Ovary (tissue), 3 donors: ENCODE data around the gene INSIG2.

Source experiments
- POLR2A ChIP-seq: fragments of 450-650 bp; IDR thresholded peaks from one replicate; pipeline ENCODE4 v1.6.1; 2017; ENCODE audit warnings: antibody characterized with exemption, mild to moderate bottlenecking, moderate library complexity
- TF ChIP-seq, protein P1 (sequence below), 3 donors: fragments of 450-650 bp in 2 of 3; fragments of 200-600 bp in 1 of 3; IDR thresholded peaks; one replicate each; pipeline versions ENCODE4 v1.5.1 to v1.8.0; 2016 to 2022; ENCODE audit warnings: antibody characterized with exemption in 3 of 3, mild to moderate bottlenecking in 1 of 3
- donor health status: DM: no; HTN: no; CAD: no.

DNA sequence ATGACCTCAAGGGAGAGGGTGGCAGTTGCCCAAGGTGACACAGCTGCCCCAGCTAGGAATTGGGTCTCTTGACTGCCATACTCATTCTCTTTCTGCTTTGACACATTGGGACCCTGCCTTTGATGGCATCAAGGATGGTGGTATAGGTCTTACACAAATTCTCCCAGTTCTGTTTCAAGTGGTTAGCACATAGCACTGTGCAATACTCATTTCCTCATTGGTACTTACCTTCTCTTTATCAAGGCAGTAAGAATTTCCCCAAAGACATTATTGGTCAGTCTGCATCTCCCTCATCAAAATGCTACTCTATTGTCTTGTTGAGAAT is 38.5 kb upstream of the INSIG2 start:
- TF ChIP-seq, protein P1, sequence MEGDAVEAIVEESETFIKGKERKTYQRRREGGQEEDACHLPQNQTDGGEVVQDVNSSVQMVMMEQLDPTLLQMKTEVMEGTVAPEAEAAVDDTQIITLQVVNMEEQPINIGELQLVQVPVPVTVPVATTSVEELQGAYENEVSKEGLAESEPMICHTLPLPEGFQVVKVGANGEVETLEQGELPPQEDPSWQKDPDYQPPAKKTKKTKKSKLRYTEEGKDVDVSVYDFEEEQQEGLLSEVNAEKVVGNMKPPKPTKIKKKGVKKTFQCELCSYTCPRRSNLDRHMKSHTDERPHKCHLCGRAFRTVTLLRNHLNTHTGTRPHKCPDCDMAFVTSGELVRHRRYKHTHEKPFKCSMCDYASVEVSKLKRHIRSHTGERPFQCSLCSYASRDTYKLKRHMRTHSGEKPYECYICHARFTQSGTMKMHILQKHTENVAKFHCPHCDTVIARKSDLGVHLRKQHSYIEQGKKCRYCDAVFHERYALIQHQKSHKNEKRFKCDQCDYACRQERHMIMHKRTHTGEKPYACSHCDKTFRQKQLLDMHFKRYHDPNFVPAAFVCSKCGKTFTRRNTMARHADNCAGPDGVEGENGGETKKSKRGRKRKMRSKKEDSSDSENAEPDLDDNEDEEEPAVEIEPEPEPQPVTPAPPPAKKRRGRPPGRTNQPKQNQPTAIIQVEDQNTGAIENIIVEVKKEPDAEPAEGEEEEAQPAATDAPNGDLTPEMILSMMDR (IDR thresholded peaks at IDR 0.05): no peak
- TF ChIP-seq POLR2A: no peak
